Ovary (tissue), 9 donors: ENCODE measurements around the gene ZNF326. TPM values are rescaled to one million over a fixed set of nuclear protein-coding genes. Genes with fewer than 3 reads are reported as not detected.
A peak's percentile ranks its signal among the peaks of the same experiment; 100 is the strongest.
"Not testable (repeated sequence)": the region's sequence is repeated elsewhere in the genome, so short reads cannot be mapped to it uniquely, and the experiment has no call there.

Experiments used
- DNase-seq, 5 donors: peaks; one replicate each; pipeline ENCODE4 v3.0.0-alpha.2; 2019 to 2020
- H3K27ac ChIP-seq, 2 donors: fragments of 200-600 bp; one replicate each; pipeline versions ENCODE4 v1.5.1 to v1.8.0; 2019 to 2022
- H3K27me3 ChIP-seq: fragments of 200-600 bp; one replicate; pipeline ENCODE4 v1.8.0; 2022
- H3K36me3 ChIP-seq: fragments of 200-600 bp; sonication (generic); one replicate; pipeline ENCODE4 v1.5.1; 2019
- H3K4me1 ChIP-seq: one replicate; pipeline ENCODE4 v1.8.1; 2013; ENCODE audit warnings: mild to moderate bottlenecking, moderate library complexity; ENCODE audit not compliant: insufficient read depth
- H3K4me3 ChIP-seq: fragments of 200-600 bp; sonication (generic); one replicate; pipeline ENCODE4 v1.5.1; 2017
- H3K9me3 ChIP-seq, 2 donors: fragments of 200-600 bp in 1 of 2; sonication (generic) in 1 of 2; one replicate each; pipeline versions ENCODE4 v1.5.1 to v1.8.1; 2013 to 2019; ENCODE audit warnings: mild to moderate bottlenecking in 1 of 2, moderate library complexity in 1 of 2
- CTCF ChIP-seq, 3 donors: fragments of 450-650 bp in 2 of 3; fragments of 200-600 bp in 1 of 3; IDR thresholded peaks; one replicate each; pipeline versions ENCODE4 v1.5.1 to v1.8.0; 2016 to 2022; ENCODE audit warnings: antibody characterized with exemption in 3 of 3, mild to moderate bottlenecking in 1 of 3
- EP300 ChIP-seq: sonication (generic); formaldehyde crosslinking; IDR thresholded peaks from one replicate; pipeline ENCODE4 v1.6.1; 2017; ENCODE audit warnings: antibody characterized with exemption
- POLR2A ChIP-seq: fragments of 450-650 bp; IDR thresholded peaks from one replicate; pipeline ENCODE4 v1.6.1; 2017; ENCODE audit warnings: antibody characterized with exemption, mild to moderate bottlenecking, moderate library complexity
- WGBS, 3 donors: extraction: QIAGEN DNeasy Blood & Tissue Kit in 1 of 3; methylation state at CpG; one replicate each; pipeline versions ENCODE4 v1.1.5 to v1.1.7; 2013 to 2017; 5-methylcytosine and 5-hydroxymethylcytosine counted together
- intact Hi-C, 4 donors: fragments of 100-400 bp; cut with DNase I; formaldehyde crosslinking; loops; one replicate each; pipeline versions ENCODE4 v1.11.0 to v1.15.1; 2022 to 2023
- polyA plus RNA-seq, 2 donors: library from polyadenylated mRNA; stranded (reverse); fragments of 200-250 nt in 1 of 2; fragments of 350-450 nt in 1 of 2; fragmentation: Illumina TruSeq in 1 of 2; extraction: RNeasy Lipid Tissue Mini Kit (QIAGEN cat#74804) in 1 of 2; gene quantifications; one replicate each; pipeline ENCODE4 v1.2.3, GENCODE V29; 2013 to 2014
- total RNA-seq, 7 donors: library from RNA; depleted of rRNA in 2 of 7; stranded (reverse); fragments of >200 nt in 2 of 7; fragmentation: NEBNext Ultra II Directional in 3 of 7; extraction: Animal tissue kit (Norgen Biotek cat#: 25700) in 3 of 7; gene quantifications; one replicate each; pipeline versions ENCODE4 v1.1.0 to v1.2.4, GENCODE V29; 2016 to 2023
- donor health status: DM: no; HTN: no; CAD: no; lungs with moderate emphysema.
- donor health status: DM: no; HTN: no; CAD: no.
- donor health status: Bipolar disorder and iron deficiency.
- donor health status: DM: yes; HTN: yes; CAD: no.
- donor health status: DM: no; HTN: no; CAD: no.
- donor health status: DM: yes; HTN: yes; CAD: no.

ZNF326 gene
- total and polyA plus RNA-seq, 9 donors, result 10.9 to 24.7 (median 21.8) TPM

GRCh38 chr1:89996450-89997110 is 1.7 kb downstream of the ZNF326 start:
- WGBS, 3 donors, result 29 to 43% (median 33%) methylated on average over 9 of the region's 9 CpGs
- H3K27ac ChIP-seq, result no peak overlapping the region
- intact Hi-C loops, result loop anchor here in 2 of 4 donors (10.0 kb wide), 2 partner anchors 362 to 472 kb away; partner anchors contain the start of genes LRRC8B (in 1 of the 2) and LRRC8C (in 1 of the 2)

GRCh38 chr1:89997152-89997551 is 2.2 kb downstream of the ZNF326 start:
- H3K36me3 ChIP-seq, H3K27ac ChIP-seq, DNase-seq, H3K9me3 ChIP-seq, H3K4me3 ChIP-seq, H3K4me1 ChIP-seq, H3K27me3 ChIP-seq: not testable (repeated sequence)
- intact Hi-C loops, result loop anchor here in 2 of 4 donors (10.0 kb wide), 2 partner anchors 362 to 472 kb away; partner anchors contain the start of genes LRRC8B (in 1 of the 2) and LRRC8C (in 1 of the 2)
- 90 to 97% (median 94%) methylated on average over 4 of the region's 4 CpGs for WGBS, 3 donors

More at GRCh38 chr1:89996450-89997110, 1.7 kb downstream of the ZNF326 start:
- no peaks in the 10 kb centered on the region for H3K36me3 ChIP-seq
- H3K4me3 ChIP-seq, result peak overlapping the region; percentile 79
- no peaks in the 10 kb centered on the region for H3K27me3 ChIP-seq
- peaks cover 1% of the 10 kb centered on the region for H3K4me1 ChIP-seq
- DNase-seq, result no peak
- no peaks in the 10 kb centered on the region for H3K9me3 ChIP-seq
- TF ChIP-seq POLR2A, result no peak
- TF ChIP-seq EP300, result no peak

- Histone ChIP-seq H3K27me3 (no peaks in the 10 kb centered on the region), H3K9me3 (no peaks in the 10 kb centered on the region), H3K36me3 (no peaks in the 10 kb centered on the region), H3K4me1 (peaks cover 1% of the 10 kb centered on the region), H3K4me3 (no peak overlapping the region), H3K27ac (no peak overlapping the region)
- no peak for DNase-seq
- TF ChIP-seq POLR2A, result no peak
- intact Hi-C loops, result loop anchor here in 2 of 4 donors (10.0 kb wide), 2 partner anchors 364 to 474 kb away; partner anchors contain the start of genes LRRC8B (in 1 of the 2) and LRRC8C (in 1 of the 2)
Observed at GRCh38 chr1:89998306-89998705, 3.4 kb downstream of the ZNF326 start.

- no peaks in the 10 kb centered on the region for H3K36me3 ChIP-seq
- H3K4me1 ChIP-seq, result peaks cover 1% of the 10 kb centered on the region
- H3K27ac ChIP-seq, result no peak overlapping the region
- H3K9me3 ChIP-seq, result no peaks in the 10 kb centered on the region
- no peaks in the 10 kb centered on the region for H3K27me3 ChIP-seq
- no peak overlapping the region for H3K4me3 ChIP-seq
- DNase-seq, result no peak
- no peak for TF ChIP-seq POLR2A
- no peak for TF ChIP-seq EP300
- TF ChIP-seq CTCF (IDR thresholded peaks at IDR 0.05), result no peak
- intact Hi-C loops, result loop anchor here in 2 of 4 donors (10.0 kb wide), 2 partner anchors 364 to 474 kb away; partner anchors contain the start of genes LRRC8B (in 1 of the 2) and LRRC8C (in 1 of the 2)
Observed at GRCh38 chr1:89999208-89999607, 4.3 kb downstream of the ZNF326 start.

GRCh38 chr1:89999628-90000027 is 4.7 kb downstream of the ZNF326 start:
- 82 to 94% (median 88%) methylated on average over 3 of the region's 3 CpGs for WGBS, 3 donors
- TF ChIP-seq CTCF (IDR thresholded peaks at IDR 0.05) (no peak), POLR2A (no peak)
- Histone ChIP-seq H3K27me3 (no peaks in the 10 kb centered on the region), H3K36me3 (no peaks in the 10 kb centered on the region), H3K9me3 (no peaks in the 10 kb centered on the region), H3K4me1 (peaks cover 1% of the 10 kb centered on the region), H3K27ac (no peak overlapping the region), H3K4me3 (no peak overlapping the region)
- no peak for DNase-seq
- intact Hi-C loops, result loop anchor here in 2 of 4 donors (10.0 kb wide), 2 partner anchors 365 to 475 kb away; partner anchors contain the start of genes LRRC8B (in 1 of the 2) and LRRC8C (in 1 of the 2)
